IMR-90 (cell line): ENCODE measurements around the gene TMCC3.

Source experiments
- CHD1 ChIP-seq: IDR thresholded peaks from 2 replicates; pipeline ENCODE4 v1.6.1; 2012; ENCODE audit warnings: low read depth, low read length, improper control_type of control experiment
- FOS ChIP-seq: fragments of 150-350 bp; IDR thresholded peaks from 2 replicates; pipeline ENCODE4 v1.6.1; 2016; ENCODE audit warnings: low read depth, low read length
- MAFK ChIP-seq: IDR thresholded peaks from 2 replicates; pipeline ENCODE4 v1.6.1; 2012; ENCODE audit warnings: low read depth, low read length, improper control_type of control experiment
- MAZ ChIP-seq: IDR thresholded peaks from 2 replicates; pipeline ENCODE4 v1.6.1; 2012; ENCODE audit warnings: low read depth, mild to moderate bottlenecking, low read length, improper control_type of control experiment, moderate library complexity, borderline replicate concordance
- MXI1 ChIP-seq: IDR thresholded peaks from 2 replicates; pipeline ENCODE4 v1.6.1; 2012; ENCODE audit warnings: low read depth, mild to moderate bottlenecking, low read length, moderate library complexity, borderline replicate concordance
- POLR2A ChIP-seq: IDR thresholded peaks from 2 replicates; pipeline ENCODE4 v1.6.1; 2012; ENCODE audit warnings: mild to moderate bottlenecking, low read depth, low read length
- RAD21 ChIP-seq: IDR thresholded peaks from 2 replicates; pipeline ENCODE4 v1.6.1; 2012; ENCODE audit warnings: low read length, improper control_type of control experiment
- TF ChIP-seq, protein P1 (sequence below): conservative IDR thresholded peaks from 2 replicates; pipeline ENCODE4 v1.5.1; 2012; ENCODE audit warnings: mild to moderate bottlenecking, low read depth, low read length, improper control_type of control experiment
- TF ChIP-seq, protein P2 (sequence below): fragments of 150-350 bp; IDR thresholded peaks from 2 replicates; pipeline ENCODE4 v1.6.1; 2016; ENCODE audit warnings: low read depth, mild to moderate bottlenecking, low read length, moderate library complexity, borderline replicate concordance
- TF ChIP-seq, protein P3 (sequence below): fragments of 150-350 bp; IDR thresholded peaks from 2 replicates; pipeline ENCODE4 v1.6.1; 2017; ENCODE audit warnings: mild to moderate bottlenecking, antibody characterized with exemption, low read length, low read depth

DNA sequence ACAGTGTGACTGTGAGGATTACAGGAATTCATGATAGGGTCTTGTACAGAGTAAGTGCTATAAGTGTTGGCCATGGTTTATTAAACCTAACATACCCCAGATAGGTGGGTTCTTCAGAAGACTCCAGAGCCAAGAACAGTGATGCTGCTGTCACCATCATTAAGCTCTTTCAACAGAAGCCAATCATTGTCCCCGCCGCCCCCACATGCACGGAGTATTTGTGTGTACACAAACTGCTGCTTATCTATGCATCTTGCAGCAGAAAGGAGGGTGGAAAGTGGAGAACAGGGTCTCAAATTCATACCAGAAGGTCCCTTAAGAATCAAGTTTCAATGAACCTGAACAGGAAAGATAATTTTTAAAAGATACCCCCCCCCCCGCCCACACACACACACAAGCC lies 51.2 kb downstream of the TMCC3 start:
- TF ChIP-seq FOS: no peak
- TF ChIP-seq, protein P1, sequence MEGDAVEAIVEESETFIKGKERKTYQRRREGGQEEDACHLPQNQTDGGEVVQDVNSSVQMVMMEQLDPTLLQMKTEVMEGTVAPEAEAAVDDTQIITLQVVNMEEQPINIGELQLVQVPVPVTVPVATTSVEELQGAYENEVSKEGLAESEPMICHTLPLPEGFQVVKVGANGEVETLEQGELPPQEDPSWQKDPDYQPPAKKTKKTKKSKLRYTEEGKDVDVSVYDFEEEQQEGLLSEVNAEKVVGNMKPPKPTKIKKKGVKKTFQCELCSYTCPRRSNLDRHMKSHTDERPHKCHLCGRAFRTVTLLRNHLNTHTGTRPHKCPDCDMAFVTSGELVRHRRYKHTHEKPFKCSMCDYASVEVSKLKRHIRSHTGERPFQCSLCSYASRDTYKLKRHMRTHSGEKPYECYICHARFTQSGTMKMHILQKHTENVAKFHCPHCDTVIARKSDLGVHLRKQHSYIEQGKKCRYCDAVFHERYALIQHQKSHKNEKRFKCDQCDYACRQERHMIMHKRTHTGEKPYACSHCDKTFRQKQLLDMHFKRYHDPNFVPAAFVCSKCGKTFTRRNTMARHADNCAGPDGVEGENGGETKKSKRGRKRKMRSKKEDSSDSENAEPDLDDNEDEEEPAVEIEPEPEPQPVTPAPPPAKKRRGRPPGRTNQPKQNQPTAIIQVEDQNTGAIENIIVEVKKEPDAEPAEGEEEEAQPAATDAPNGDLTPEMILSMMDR: no peak
- TF ChIP-seq MAZ: no peak
- TF ChIP-seq, protein P2, sequence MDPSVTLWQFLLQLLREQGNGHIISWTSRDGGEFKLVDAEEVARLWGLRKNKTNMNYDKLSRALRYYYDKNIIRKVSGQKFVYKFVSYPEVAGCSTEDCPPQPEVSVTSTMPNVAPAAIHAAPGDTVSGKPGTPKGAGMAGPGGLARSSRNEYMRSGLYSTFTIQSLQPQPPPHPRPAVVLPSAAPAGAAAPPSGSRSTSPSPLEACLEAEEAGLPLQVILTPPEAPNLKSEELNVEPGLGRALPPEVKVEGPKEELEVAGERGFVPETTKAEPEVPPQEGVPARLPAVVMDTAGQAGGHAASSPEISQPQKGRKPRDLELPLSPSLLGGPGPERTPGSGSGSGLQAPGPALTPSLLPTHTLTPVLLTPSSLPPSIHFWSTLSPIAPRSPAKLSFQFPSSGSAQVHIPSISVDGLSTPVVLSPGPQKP: no peak
- TF ChIP-seq POLR2A: no peak
- no peak for TF ChIP-seq RAD21
- no peak for TF ChIP-seq CHD1
- TF ChIP-seq MAFK: no peak
- TF ChIP-seq, protein P3, sequence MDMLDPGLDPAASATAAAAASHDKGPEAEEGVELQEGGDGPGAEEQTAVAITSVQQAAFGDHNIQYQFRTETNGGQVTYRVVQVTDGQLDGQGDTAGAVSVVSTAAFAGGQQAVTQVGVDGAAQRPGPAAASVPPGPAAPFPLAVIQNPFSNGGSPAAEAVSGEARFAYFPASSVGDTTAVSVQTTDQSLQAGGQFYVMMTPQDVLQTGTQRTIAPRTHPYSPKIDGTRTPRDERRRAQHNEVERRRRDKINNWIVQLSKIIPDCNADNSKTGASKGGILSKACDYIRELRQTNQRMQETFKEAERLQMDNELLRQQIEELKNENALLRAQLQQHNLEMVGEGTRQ: no peak
- TF ChIP-seq MXI1: no peak
